Activated naive CD8-positive, alpha-beta T cell treated with anti-CD3 and anti-CD28 coated beads for 36 hours (primary cell): ENCODE data around the gene ZNF837. TPM values are rescaled to one million over a fixed set of nuclear protein-coding genes. Genes with fewer than 3 reads are reported as not detected.
A peak's percentile ranks its signal among the peaks of the same experiment; 100 is the strongest.
"Not testable (repeated sequence)": the region's sequence is repeated elsewhere in the genome, so short reads cannot be mapped to it uniquely, and the experiment has no call there.

Experiments used
- DNase-seq: peaks from one replicate; pipeline ENCODE4 v3.0.0; 2021
- H3K27ac Mint-ChIP-seq: one replicate; pipeline ENCODE4 v1.8.0; 2022; ENCODE audit warnings: mild to moderate bottlenecking, moderate library complexity, mixed read lengths
- H3K27me3 Mint-ChIP-seq: one replicate; pipeline ENCODE4 v1.8.0; 2022; ENCODE audit warnings: mild to moderate bottlenecking, mixed read lengths
- H3K36me3 Mint-ChIP-seq: one replicate; pipeline ENCODE4 v1.8.0; 2021; ENCODE audit warnings: mild to moderate bottlenecking, mixed read lengths
- H3K4me1 Mint-ChIP-seq: one replicate; pipeline ENCODE4 v1.8.0; 2021; ENCODE audit warnings: mixed read lengths
- H3K4me3 Mint-ChIP-seq: one replicate; pipeline ENCODE4 v1.8.0; 2022; ENCODE audit warnings: mild to moderate bottlenecking, moderate library complexity, mixed read lengths
- H3K9me3 Mint-ChIP-seq: one replicate; pipeline ENCODE4 v1.8.0; 2022; ENCODE audit warnings: mixed read lengths
- total RNA-seq, 2 experiments: library from RNA; stranded (reverse); gene quantifications; one replicate each; pipeline ENCODE4 v1.2.3, GENCODE V29; 2021

Gene ZNF837
- total RNA-seq, 2 experiments from 2014 or later: 2.0 to 2.1 TPM

DNA sequence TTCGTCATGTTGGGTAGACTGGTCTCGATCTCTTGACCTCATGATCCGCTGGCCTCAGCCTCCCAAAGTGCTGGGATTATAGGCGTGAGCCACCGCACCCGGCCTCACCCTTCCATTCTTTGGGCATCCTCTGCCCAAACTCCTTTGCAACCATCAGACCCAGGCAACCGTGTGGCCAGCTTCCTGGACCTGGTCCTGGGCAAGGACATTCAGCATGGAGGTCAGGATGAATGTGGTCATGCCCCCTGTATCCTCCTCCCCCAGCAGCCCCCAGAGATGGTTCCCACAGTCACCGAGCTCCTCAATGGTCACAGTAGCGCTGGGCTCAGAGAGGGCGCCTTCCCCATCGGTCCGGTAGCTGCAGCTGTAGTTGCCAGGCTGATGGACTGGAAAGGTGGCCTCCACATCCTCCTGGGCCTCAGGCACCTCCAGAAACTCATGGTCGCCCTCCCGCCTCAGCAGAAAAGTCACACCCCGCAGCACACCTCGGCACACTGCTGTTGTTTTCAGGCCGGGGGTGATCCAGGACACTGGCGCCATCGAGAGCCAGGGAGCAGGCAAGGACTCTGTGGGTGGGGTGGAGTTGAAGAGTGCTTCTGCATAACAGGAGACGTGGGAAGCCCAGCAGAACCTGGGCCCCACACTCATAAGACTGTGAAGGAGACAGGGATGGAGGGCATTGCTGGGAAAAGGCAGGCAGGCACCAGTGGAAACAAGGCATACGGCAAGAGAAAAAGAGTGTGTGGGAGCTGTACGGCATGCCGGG lies 28.7 kb downstream of the ZNF837 start:
- H3K9me3 Mint-ChIP-seq: no peaks in the 10 kb centered on the region
- no peak overlapping the region for H3K27ac Mint-ChIP-seq
- peaks cover 22% of the 10 kb centered on the region for H3K4me1 Mint-ChIP-seq
- peaks cover 24% of the 10 kb centered on the region for H3K36me3 Mint-ChIP-seq
- no peaks in the 10 kb centered on the region for H3K27me3 Mint-ChIP-seq
- no peak for DNase-seq
- H3K4me3 Mint-ChIP-seq: no peak overlapping the region

GRCh38 chr19:58351558-58351878 lies 29.3 kb downstream of the ZNF837 start:
- no peak overlapping the region for H3K27ac Mint-ChIP-seq
- peaks cover 25% of the 10 kb centered on the region for H3K4me1 Mint-ChIP-seq
- H3K4me3 Mint-ChIP-seq: no peak overlapping the region
- DNase-seq: no peak
- no peaks in the 10 kb centered on the region for H3K27me3 Mint-ChIP-seq
- peaks cover 24% of the 10 kb centered on the region for H3K36me3 Mint-ChIP-seq
- no peaks in the 10 kb centered on the region for H3K9me3 Mint-ChIP-seq

DNA sequence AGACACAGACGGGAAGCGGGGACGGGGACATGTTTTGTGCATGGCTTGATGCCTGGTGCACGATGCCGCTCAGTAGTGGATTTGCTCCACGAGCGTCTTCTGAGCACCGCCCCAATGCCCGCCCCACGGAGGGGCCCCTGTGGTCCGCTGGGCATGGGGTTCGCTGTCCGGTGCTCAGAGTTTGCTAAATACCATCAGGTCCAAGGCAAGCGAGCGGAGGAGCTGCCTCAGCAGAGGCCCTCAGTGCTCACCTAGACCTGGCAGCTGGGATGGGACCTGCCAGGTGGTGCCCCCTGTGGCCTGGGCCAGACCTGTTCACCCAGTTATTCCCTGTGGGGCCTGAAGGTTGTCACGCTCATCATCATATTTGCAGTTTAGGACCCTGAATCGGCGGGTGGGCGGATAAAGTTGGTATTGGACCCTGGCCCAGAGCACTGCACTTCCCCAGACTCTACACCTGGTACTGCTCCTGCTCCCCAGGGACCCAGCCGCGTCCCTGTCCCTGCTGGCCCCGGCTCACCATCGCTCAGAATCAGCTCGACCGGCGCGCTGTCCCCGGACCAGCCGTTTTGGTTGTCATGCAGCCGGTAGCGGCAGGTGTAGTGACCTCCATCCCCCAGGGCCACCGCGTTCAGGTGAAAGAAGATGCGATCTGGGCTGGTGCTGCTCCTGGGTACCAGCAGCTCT lies 29.8 kb downstream of the ZNF837 start:
- no peak for DNase-seq
- Mint-ChIP-seq H3K36me3 (peaks cover 24% of the 10 kb centered on the region), H3K4me1 (peaks cover 27% of the 10 kb centered on the region), H3K9me3 (no peaks in the 10 kb centered on the region), H3K4me3 (no peak overlapping the region), H3K27ac (no peak overlapping the region), H3K27me3 (no peaks in the 10 kb centered on the region)

- Mint-ChIP-seq H3K27ac (no peak overlapping the region), H3K36me3 (peaks cover 28% of the 10 kb centered on the region), H3K4me3 (peak overlapping the region; percentile 45), H3K27me3 (no peaks in the 10 kb centered on the region), H3K4me1 (peaks cover 29% of the 10 kb centered on the region), H3K9me3 (no peaks in the 10 kb centered on the region)
- no peak for DNase-seq
Measured at GRCh38 chr19:58350001-58350861, 30.6 kb downstream of the ZNF837 start.

GRCh38 chr19:58349590-58349989 lies 31.2 kb downstream of the ZNF837 start:
- Mint-ChIP-seq H3K4me3 (peak overlapping the region; percentile 45), H3K27ac (peak overlapping the region; percentile 52), H3K9me3 (no peaks in the 10 kb centered on the region), H3K4me1 (peaks cover 29% of the 10 kb centered on the region), H3K36me3 (peaks cover 33% of the 10 kb centered on the region), H3K27me3 (no peaks in the 10 kb centered on the region)
- DNase-seq: no peak

- not testable (repeated sequence) for H3K9me3 Mint-ChIP-seq, DNase-seq, H3K27me3 Mint-ChIP-seq
- Mint-ChIP-seq H3K4me1 (peaks cover 29% of the 10 kb centered on the region), H3K27ac (peak overlapping the region; percentile 90), H3K36me3 (peaks cover 33% of the 10 kb centered on the region), H3K4me3 (peak overlapping the region; percentile 97)
Measured at GRCh38 chr19:58348080-58348479, 32.8 kb downstream of the ZNF837 start.

DNA sequence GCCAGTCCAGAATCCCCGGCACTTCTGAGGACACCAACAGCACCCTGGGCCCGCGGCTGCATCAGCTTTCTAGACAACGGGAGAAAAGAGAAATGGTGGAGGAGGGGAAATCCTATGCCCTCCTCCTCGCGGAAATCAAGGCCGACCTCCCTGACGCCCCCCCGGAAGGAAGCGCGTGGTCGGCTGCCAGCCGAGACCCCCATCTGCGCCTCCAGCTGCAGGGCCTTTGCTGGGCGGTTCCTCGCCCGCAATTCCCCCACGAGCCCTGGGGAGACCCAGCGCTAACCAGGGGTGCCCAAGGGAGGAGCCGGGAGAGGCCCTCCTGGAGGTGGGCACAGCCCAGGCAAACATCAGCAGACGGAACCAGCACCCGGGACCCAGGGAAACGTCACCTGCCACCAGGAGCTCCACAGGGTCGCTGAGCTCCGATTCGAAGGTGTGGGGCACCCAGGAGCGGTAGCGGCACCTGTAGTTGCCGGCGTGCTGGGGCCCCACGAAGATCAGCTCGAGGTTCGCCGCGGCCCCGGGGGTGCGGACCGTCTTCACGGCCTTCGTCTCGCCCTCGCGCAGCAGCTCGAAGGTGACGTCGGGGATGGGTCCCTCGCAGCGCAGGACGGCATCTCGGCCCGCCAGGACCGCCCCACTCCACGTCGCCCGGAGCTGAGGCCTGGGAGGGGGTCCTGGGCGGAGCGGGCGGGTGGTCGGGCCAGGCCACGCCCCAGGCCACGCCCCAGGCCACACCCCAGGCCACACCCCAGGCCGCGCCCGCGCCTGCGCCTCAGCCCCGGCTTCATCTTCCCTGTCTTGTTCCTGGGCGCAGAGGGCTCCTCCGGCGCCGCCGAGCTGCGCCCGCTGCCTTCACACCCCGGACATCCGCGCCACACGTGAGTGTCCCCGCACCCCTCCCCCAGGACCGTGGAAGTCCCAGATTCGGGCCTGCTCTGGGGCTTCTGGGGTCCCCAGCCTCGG lies 33.6 kb downstream of the ZNF837 start:
- peak; percentile 80 for DNase-seq
- Mint-ChIP-seq H3K27ac (peak overlapping the region; percentile 90), H3K36me3 (peaks cover 31% of the 10 kb centered on the region), H3K9me3 (no peaks in the 10 kb centered on the region), H3K4me3 (peak overlapping the region; percentile 97), H3K27me3 (no peaks in the 10 kb centered on the region), H3K4me1 (peaks cover 29% of the 10 kb centered on the region)

- Mint-ChIP-seq H3K9me3 (no peaks in the 10 kb centered on the region), H3K27ac (peak overlapping the region; percentile 22), H3K27me3 (no peaks in the 10 kb centered on the region), H3K36me3 (peaks cover 20% of the 10 kb centered on the region), H3K4me3 (peak overlapping the region; percentile 87), H3K4me1 (peaks cover 30% of the 10 kb centered on the region)
- no peak for DNase-seq
Measured at GRCh38 chr19:58345558-58345957, 35.3 kb downstream of the ZNF837 start.

GRCh38 chr19:58338825-58339558 lies 41.8 kb downstream of the ZNF837 start:
- Mint-ChIP-seq H3K27ac (no peak overlapping the region), H3K9me3 (no peaks in the 10 kb centered on the region), H3K27me3 (no peaks in the 10 kb centered on the region), H3K4me3 (no peak overlapping the region), H3K4me1 (peaks cover 8% of the 10 kb centered on the region), H3K36me3 (peaks cover 27% of the 10 kb centered on the region)
- no peak for DNase-seq

- peaks cover 27% of the 10 kb centered on the region for H3K36me3 Mint-ChIP-seq
- H3K27ac Mint-ChIP-seq: no peak overlapping the region
- H3K9me3 Mint-ChIP-seq: no peaks in the 10 kb centered on the region
Measured at GRCh38 chr19:58338336-58338735, 42.5 kb downstream of the ZNF837 start.

GRCh38 chr19:58336820-58337219 lies 44.0 kb downstream of the ZNF837 start:
- peaks cover 25% of the 10 kb centered on the region for H3K36me3 Mint-ChIP-seq
- H3K4me1 Mint-ChIP-seq: peaks cover 8% of the 10 kb centered on the region
- no peak overlapping the region for H3K27ac Mint-ChIP-seq
- no peak for DNase-seq
- no peaks in the 10 kb centered on the region for H3K9me3 Mint-ChIP-seq
- H3K27me3 Mint-ChIP-seq: no peaks in the 10 kb centered on the region
- no peak overlapping the region for H3K4me3 Mint-ChIP-seq

More at GRCh38 chr19:58338336-58338735, 42.5 kb downstream of the ZNF837 start:
- H3K27me3 Mint-ChIP-seq: no peaks in the 10 kb centered on the region
- no peak overlapping the region for H3K4me3 Mint-ChIP-seq
- no peak for DNase-seq
- H3K4me1 Mint-ChIP-seq: peaks cover 8% of the 10 kb centered on the region

DNA sequence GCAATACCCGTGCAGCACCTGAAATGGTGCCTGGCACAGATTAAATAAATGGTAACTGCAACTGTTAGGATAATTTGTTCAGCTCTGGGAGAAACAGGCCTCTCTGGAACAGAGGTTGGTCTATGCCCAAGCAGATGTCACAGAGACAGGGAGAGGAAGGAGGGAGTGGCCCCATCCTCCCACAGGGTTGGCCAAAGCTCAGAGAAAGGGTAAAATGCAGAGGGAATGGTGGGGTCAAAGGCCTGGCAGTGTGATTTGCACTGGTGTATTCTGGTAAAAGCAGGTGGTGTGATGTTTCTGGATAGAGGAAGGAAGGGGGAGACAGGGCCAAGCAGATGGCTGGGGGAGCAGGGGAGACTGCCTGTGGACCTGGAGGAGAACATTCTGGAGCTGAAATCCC lies 44.6 kb downstream of the ZNF837 start:
- no peaks in the 10 kb centered on the region for H3K9me3 Mint-ChIP-seq
- peaks cover 8% of the 10 kb centered on the region for H3K4me1 Mint-ChIP-seq
- H3K27ac Mint-ChIP-seq: no peak overlapping the region

DNA sequence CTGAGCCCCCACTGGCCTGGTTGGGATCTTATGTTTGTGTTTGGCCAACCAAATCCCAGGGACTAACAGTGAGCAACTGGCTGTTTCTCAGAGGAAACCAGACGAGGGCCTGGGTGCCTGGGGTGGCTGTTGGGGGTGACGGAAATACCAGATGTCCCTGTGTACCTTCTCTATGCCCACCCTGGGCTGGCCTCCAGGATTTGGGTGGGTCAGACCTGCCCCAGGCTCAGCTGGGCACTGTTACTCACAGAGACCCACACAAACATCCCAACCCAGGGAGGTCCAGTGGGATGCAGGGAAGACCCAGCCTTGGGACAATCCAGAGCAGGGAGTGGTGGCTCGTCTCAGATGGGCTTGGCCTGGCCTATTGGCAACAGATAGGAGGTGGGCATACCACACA lies 45.2 kb downstream of the ZNF837 start:
- no peaks in the 10 kb centered on the region for H3K9me3 Mint-ChIP-seq
- no peak overlapping the region for H3K27ac Mint-ChIP-seq
- no peak for DNase-seq
- H3K27me3 Mint-ChIP-seq: no peaks in the 10 kb centered on the region
- no peak overlapping the region for H3K4me3 Mint-ChIP-seq
- H3K4me1 Mint-ChIP-seq: peaks cover 7% of the 10 kb centered on the region
- peaks cover 23% of the 10 kb centered on the region for H3K36me3 Mint-ChIP-seq

More for the DNA sequence above, 44.6 kb downstream of the ZNF837 start:
- no peak for DNase-seq
- Mint-ChIP-seq H3K27me3 (no peaks in the 10 kb centered on the region), H3K36me3 (peaks cover 25% of the 10 kb centered on the region), H3K4me3 (no peak overlapping the region)
